ENCODE measurements around the gene CACNA1G. TPM values are rescaled to one million over a fixed set of nuclear protein-coding genes. Genes with fewer than 3 reads are reported as not detected.

CACNA1G gene
- total RNA-seq, 1 donor = under 0.01 TPM

- H3K4me2 ChIP-seq (ENCODE audit: insufficient read depth, low read length) = no peak overlapping the region
- peaks cover 23% of the 10 kb centered on the region for H3K4me1 ChIP-seq (ENCODE audit: insufficient read depth, low read length)
- H3K27me3 ChIP-seq (ENCODE audit: insufficient read depth, low read length) = no peaks in the 10 kb centered on the region
- H3K79me2 ChIP-seq (ENCODE audit: insufficient read depth, low read length) = no peaks in the 10 kb centered on the region
- H3K36me3 ChIP-seq (ENCODE audit: insufficient read depth, low read length) = peaks cover 11% of the 10 kb centered on the region
- DNase-seq (ENCODE audit: insufficient read length, low spot score, missing footprints) = no peak
- no peak overlapping the region for H3K27ac ChIP-seq (ENCODE audit: low read depth, low read length)
- H2AFZ ChIP-seq (ENCODE audit: low read length) = no peak overlapping the region
- TF ChIP-seq, protein P1, sequence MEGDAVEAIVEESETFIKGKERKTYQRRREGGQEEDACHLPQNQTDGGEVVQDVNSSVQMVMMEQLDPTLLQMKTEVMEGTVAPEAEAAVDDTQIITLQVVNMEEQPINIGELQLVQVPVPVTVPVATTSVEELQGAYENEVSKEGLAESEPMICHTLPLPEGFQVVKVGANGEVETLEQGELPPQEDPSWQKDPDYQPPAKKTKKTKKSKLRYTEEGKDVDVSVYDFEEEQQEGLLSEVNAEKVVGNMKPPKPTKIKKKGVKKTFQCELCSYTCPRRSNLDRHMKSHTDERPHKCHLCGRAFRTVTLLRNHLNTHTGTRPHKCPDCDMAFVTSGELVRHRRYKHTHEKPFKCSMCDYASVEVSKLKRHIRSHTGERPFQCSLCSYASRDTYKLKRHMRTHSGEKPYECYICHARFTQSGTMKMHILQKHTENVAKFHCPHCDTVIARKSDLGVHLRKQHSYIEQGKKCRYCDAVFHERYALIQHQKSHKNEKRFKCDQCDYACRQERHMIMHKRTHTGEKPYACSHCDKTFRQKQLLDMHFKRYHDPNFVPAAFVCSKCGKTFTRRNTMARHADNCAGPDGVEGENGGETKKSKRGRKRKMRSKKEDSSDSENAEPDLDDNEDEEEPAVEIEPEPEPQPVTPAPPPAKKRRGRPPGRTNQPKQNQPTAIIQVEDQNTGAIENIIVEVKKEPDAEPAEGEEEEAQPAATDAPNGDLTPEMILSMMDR (IDR thresholded peaks at IDR 0.05; ENCODE audit: extremely low read depth, low read depth, low read length) = no peak
- H3K4me3 ChIP-seq (ENCODE audit: insufficient read depth, low read length) = no peak overlapping the region
- no peaks in the 10 kb centered on the region for H3K9me3 ChIP-seq (ENCODE audit: low read depth, low read length)
- no peaks in the 10 kb centered on the region for H4K20me1 ChIP-seq (ENCODE audit: insufficient read depth, low read length)
Measured at GRCh38 chr17:50657054-50657453, 96.5 kb downstream of the CACNA1G start.

- H3K4me3 ChIP-seq (ENCODE audit: insufficient read depth, low read length) = no peak overlapping the region
- no peaks in the 10 kb centered on the region for H4K20me1 ChIP-seq (ENCODE audit: insufficient read depth, low read length)
- H3K36me3 ChIP-seq (ENCODE audit: insufficient read depth, low read length) = peaks cover 11% of the 10 kb centered on the region
- TF ChIP-seq, protein P1 (IDR thresholded peaks at IDR 0.05; ENCODE audit: extremely low read depth, low read depth, low read length) = no peak
- no peaks in the 10 kb centered on the region for H3K27me3 ChIP-seq (ENCODE audit: insufficient read depth, low read length)
- no peak overlapping the region for H3K4me2 ChIP-seq (ENCODE audit: insufficient read depth, low read length)
- no peak overlapping the region for H2AFZ ChIP-seq (ENCODE audit: low read length)
- no peaks in the 10 kb centered on the region for H3K79me2 ChIP-seq (ENCODE audit: insufficient read depth, low read length)
- DNase-seq (ENCODE audit: insufficient read length, low spot score, missing footprints) = no peak
- H3K27ac ChIP-seq (ENCODE audit: low read depth, low read length) = no peak overlapping the region
- H3K4me1 ChIP-seq (ENCODE audit: insufficient read depth, low read length) = peaks cover 27% of the 10 kb centered on the region
- no peaks in the 10 kb centered on the region for H3K9me3 ChIP-seq (ENCODE audit: low read depth, low read length)
Measured at GRCh38 chr17:50657627-50658026, 97.1 kb downstream of the CACNA1G start.

- Histone ChIP-seq H3K27me3 (ENCODE audit: insufficient read depth, low read length) (no peaks in the 10 kb centered on the region), H3K79me2 (ENCODE audit: insufficient read depth, low read length) (no peaks in the 10 kb centered on the region), H3K4me3 (ENCODE audit: insufficient read depth, low read length) (no peak overlapping the region), H3K4me2 (ENCODE audit: insufficient read depth, low read length) (no peak overlapping the region), H2AFZ (ENCODE audit: low read length) (no peak overlapping the region), H3K4me1 (ENCODE audit: insufficient read depth, low read length) (peaks cover 27% of the 10 kb centered on the region), H3K36me3 (ENCODE audit: insufficient read depth, low read length) (peaks cover 11% of the 10 kb centered on the region), H4K20me1 (ENCODE audit: insufficient read depth, low read length) (no peaks in the 10 kb centered on the region), H3K27ac (ENCODE audit: low read depth, low read length) (no peak overlapping the region), H3K9me3 (ENCODE audit: low read depth, low read length) (no peaks in the 10 kb centered on the region)
- DNase-seq (ENCODE audit: insufficient read length, low spot score, missing footprints) = no peak
- TF ChIP-seq, protein P1 (IDR thresholded peaks at IDR 0.05; ENCODE audit: extremely low read depth, low read depth, low read length) = no peak
Measured at GRCh38 chr17:50658616-50659015, 98.1 kb downstream of the CACNA1G start.

GRCh38 chr17:50659179-50659578 is 98.7 kb downstream of the CACNA1G start:
- DNase-seq (ENCODE audit: insufficient read length, low spot score, missing footprints) = no peak
- Histone ChIP-seq H4K20me1 (ENCODE audit: insufficient read depth, low read length) (no peaks in the 10 kb centered on the region), H3K79me2 (ENCODE audit: insufficient read depth, low read length) (no peaks in the 10 kb centered on the region), H3K4me1 (ENCODE audit: insufficient read depth, low read length) (peaks cover 27% of the 10 kb centered on the region), H2AFZ (ENCODE audit: low read length) (no peak overlapping the region), H3K27me3 (ENCODE audit: insufficient read depth, low read length) (no peaks in the 10 kb centered on the region), H3K9me3 (ENCODE audit: low read depth, low read length) (no peaks in the 10 kb centered on the region), H3K4me3 (ENCODE audit: insufficient read depth, low read length) (no peak overlapping the region), H3K36me3 (ENCODE audit: insufficient read depth, low read length) (peaks cover 11% of the 10 kb centered on the region), H3K27ac (ENCODE audit: low read depth, low read length) (no peak overlapping the region), H3K4me2 (ENCODE audit: insufficient read depth, low read length) (no peak overlapping the region)
- TF ChIP-seq, protein P1 (IDR thresholded peaks at IDR 0.05; ENCODE audit: extremely low read depth, low read depth, low read length) = no peak
